DND-41 (cell line): ENCODE results near the gene ARHGAP1.

Source experiments
- EZH2 ChIP-seq: IDR thresholded peaks from 3 replicates; pipeline ENCODE4 v1.6.1; 2012; ENCODE audit warnings: borderline replicate concordance, low read depth, mild to moderate bottlenecking, moderate library complexity, low read length, inconsistent platforms; ENCODE audit not compliant: severe bottlenecking
- TF ChIP-seq, protein P1 (sequence below): IDR thresholded peaks from 2 replicates; pipeline ENCODE4 v1.5.1; 2012; ENCODE audit warnings: borderline replicate concordance, low read length, moderate library complexity, mild to moderate bottlenecking; ENCODE audit not compliant: poor library complexity, severe bottlenecking; ENCODE audit errors: extremely low read depth

DNA sequence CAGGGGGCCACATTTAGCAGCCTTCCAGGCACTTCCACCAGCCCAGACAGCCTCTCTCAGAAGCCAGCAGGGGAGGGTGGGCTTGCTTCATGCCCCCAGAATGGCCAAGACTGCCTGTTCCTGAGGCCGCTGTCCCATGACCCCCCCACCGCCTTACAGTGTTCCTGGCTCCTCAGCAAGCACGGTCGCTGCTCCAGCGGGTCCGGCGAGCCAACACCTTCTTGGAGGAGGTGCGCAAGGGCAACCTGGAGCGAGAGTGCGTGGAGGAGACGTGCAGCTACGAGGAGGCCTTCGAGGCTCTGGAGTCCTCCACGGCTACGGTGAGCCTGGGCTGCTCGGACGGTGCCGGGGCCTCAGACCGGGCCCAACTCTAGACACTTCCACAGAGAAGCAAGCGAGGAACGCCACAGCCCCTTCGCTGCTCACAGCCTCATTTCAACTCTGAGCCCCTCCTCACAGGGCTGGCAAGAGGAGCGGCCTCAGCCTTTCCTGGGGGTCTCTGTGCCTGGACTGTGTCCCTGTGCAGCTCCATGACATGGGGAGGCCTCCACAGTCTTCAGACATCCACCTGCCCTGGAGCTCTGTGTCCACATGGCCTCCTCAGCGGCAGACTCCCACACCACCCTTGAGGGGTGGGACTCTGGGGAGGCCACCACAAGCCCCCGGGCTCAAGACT lies 19.3 kb upstream of the ARHGAP1 start:
- TF ChIP-seq, protein P1, sequence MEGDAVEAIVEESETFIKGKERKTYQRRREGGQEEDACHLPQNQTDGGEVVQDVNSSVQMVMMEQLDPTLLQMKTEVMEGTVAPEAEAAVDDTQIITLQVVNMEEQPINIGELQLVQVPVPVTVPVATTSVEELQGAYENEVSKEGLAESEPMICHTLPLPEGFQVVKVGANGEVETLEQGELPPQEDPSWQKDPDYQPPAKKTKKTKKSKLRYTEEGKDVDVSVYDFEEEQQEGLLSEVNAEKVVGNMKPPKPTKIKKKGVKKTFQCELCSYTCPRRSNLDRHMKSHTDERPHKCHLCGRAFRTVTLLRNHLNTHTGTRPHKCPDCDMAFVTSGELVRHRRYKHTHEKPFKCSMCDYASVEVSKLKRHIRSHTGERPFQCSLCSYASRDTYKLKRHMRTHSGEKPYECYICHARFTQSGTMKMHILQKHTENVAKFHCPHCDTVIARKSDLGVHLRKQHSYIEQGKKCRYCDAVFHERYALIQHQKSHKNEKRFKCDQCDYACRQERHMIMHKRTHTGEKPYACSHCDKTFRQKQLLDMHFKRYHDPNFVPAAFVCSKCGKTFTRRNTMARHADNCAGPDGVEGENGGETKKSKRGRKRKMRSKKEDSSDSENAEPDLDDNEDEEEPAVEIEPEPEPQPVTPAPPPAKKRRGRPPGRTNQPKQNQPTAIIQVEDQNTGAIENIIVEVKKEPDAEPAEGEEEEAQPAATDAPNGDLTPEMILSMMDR: no peak
- no peak for TF ChIP-seq EZH2
